Liver (tissue), 9 donors: Measurements from ENCODE around the gene CD300C. TPM values are rescaled to one million over a fixed set of nuclear protein-coding genes. Genes with fewer than 3 reads are reported as not detected.

Source experiments
- DNase-seq: peaks from one replicate; pipeline ENCODE4 v3.0.0-alpha.2; 2017; ENCODE audit warnings: low spot score
- H3K27ac ChIP-seq, 2 donors: one replicate each; pipeline ENCODE4 v1.7.0; 2013; ENCODE audit warnings: inconsistent platforms in 2 of 2, low read length in 2 of 2, control low read depth in 1 of 2, low read depth in 1 of 2, mild to moderate bottlenecking in 1 of 2
- H3K27me3 ChIP-seq, 4 donors: one replicate each; pipeline versions ENCODE4 v1.6.1 to v1.7.0; 2013; ENCODE audit warnings: low read length in 3 of 4, inconsistent platforms in 1 of 4, mild to moderate bottlenecking in 1 of 4, moderate library complexity in 1 of 4; ENCODE audit not compliant: control insufficient read depth in 4 of 4, insufficient read depth in 4 of 4
- H3K36me3 ChIP-seq, 4 donors: one replicate each; pipeline versions ENCODE4 v1.6.1 to v1.7.0; 2013; ENCODE audit warnings: low read length in 3 of 4, mild to moderate bottlenecking in 3 of 4, low read depth in 1 of 4, moderate library complexity in 1 of 4; ENCODE audit not compliant: control insufficient read depth in 4 of 4, insufficient read depth in 3 of 4
- H3K4me1 ChIP-seq, 4 donors: one replicate each; pipeline versions ENCODE4 v1.6.1 to v1.7.0; 2013; ENCODE audit warnings: low read length in 3 of 4, mild to moderate bottlenecking in 3 of 4, moderate library complexity in 1 of 4; ENCODE audit not compliant: control insufficient read depth in 4 of 4, insufficient read depth in 4 of 4
- H3K4me3 ChIP-seq, 3 donors: one replicate each; pipeline versions ENCODE4 v1.6.1 to v1.7.0; 2013; ENCODE audit warnings: low read length in 3 of 3, control low read depth in 1 of 3, low read depth in 1 of 3, mild to moderate bottlenecking in 1 of 3
- H3K9ac ChIP-seq, 2 donors: one replicate each; pipeline ENCODE4 v1.7.0; 2013; ENCODE audit warnings: low read length in 2 of 2, mild to moderate bottlenecking in 2 of 2, moderate library complexity in 2 of 2, control low read depth in 1 of 2, low read depth in 1 of 2
- H3K9me3 ChIP-seq, 4 donors: one replicate each; pipeline versions ENCODE4 v1.6.1 to v1.7.0; 2013; ENCODE audit warnings: low read length in 3 of 4; ENCODE audit not compliant: control insufficient read depth in 4 of 4
- CTCF ChIP-seq: fragments of 150-350 bp; IDR thresholded peaks from 2 replicates; pipeline ENCODE4 v1.5.1; 2017; ENCODE audit warnings: improper control_type of control experiment, low read depth, low read length; ENCODE audit not compliant: missing input control
- EGR1 ChIP-seq, 2 donors: IDR thresholded peaks; 2 replicates each; pipeline ENCODE4 v1.6.1; 2016 to 2018; ENCODE audit warnings: antibody characterized with exemption in 2 of 2, low read depth in 2 of 2
- FOXA1 ChIP-seq: IDR thresholded peaks from 2 replicates; pipeline ENCODE4 v1.6.1; 2016; ENCODE audit warnings: antibody characterized with exemption
- FOXA2 ChIP-seq: IDR thresholded peaks from 2 replicates; pipeline ENCODE4 v1.6.1; 2016; ENCODE audit warnings: antibody characterized with exemption
- GABPA ChIP-seq, 2 donors: IDR thresholded peaks in 1 of 2; conservative IDR thresholded peaks in 1 of 2; 2 replicates each; pipeline ENCODE4 v1.6.1; 2016; ENCODE audit warnings: antibody characterized with exemption in 2 of 2, mild to moderate bottlenecking in 1 of 2, moderate library complexity in 1 of 2
- HNF4A ChIP-seq, 2 donors: conservative IDR thresholded peaks; 2 replicates each; pipeline ENCODE4 v1.6.1; 2016; ENCODE audit warnings: antibody characterized with exemption in 2 of 2, mild to moderate bottlenecking in 2 of 2
- HNF4G ChIP-seq: IDR thresholded peaks from 2 replicates; pipeline ENCODE4 v1.6.1; 2016; ENCODE audit warnings: antibody characterized with exemption
- JUND ChIP-seq, 2 donors: IDR thresholded peaks; 2 replicates each; pipeline ENCODE4 v1.6.1; 2016; ENCODE audit warnings: antibody characterized with exemption in 2 of 2
- NR2F2 ChIP-seq: IDR thresholded peaks from 2 replicates; pipeline ENCODE4 v1.6.1; 2016; ENCODE audit warnings: antibody characterized with exemption
- RAD21 ChIP-seq, 2 donors: IDR thresholded peaks; 2 replicates each; pipeline ENCODE4 v1.6.1; 2016; ENCODE audit warnings: antibody characterized with exemption in 2 of 2, mild to moderate bottlenecking in 2 of 2
- RXRA ChIP-seq, 2 donors: IDR thresholded peaks; 2 replicates each; pipeline ENCODE4 v1.6.1; 2017 to 2018; ENCODE audit warnings: antibody characterized with exemption in 2 of 2, mild to moderate bottlenecking in 1 of 2
- SP1 ChIP-seq: IDR thresholded peaks from 2 replicates; pipeline ENCODE4 v1.6.1; 2018; ENCODE audit warnings: antibody characterized with exemption, mild to moderate bottlenecking
- TAF1 ChIP-seq: conservative IDR thresholded peaks from 2 replicates; pipeline ENCODE4 v1.6.1; 2016; ENCODE audit warnings: antibody characterized with exemption, mild to moderate bottlenecking
- YY1 ChIP-seq: IDR thresholded peaks from 2 replicates; pipeline ENCODE4 v1.6.1; 2016; ENCODE audit warnings: antibody characterized with exemption, mild to moderate bottlenecking
- WGBS: extraction: QIAGEN DNeasy Blood & Tissue Kit; methylation state at CpG from one replicate; pipeline ENCODE4 v1.1.7; 2013; 5-methylcytosine and 5-hydroxymethylcytosine counted together
- polyA plus RNA-seq, 2 donors: library from polyadenylated mRNA; stranded (reverse) in 1 of 2; unstranded in 1 of 2; fragments of 200-250 nt in 1 of 2; fragments of >200 nt in 1 of 2; fragmentation: Nextera tagmentation in 1 of 2; extraction: Ambion mirVana in 1 of 2; gene quantifications; one replicate each; pipeline versions ENCODE4 v1.2.1 to v1.2.3, GENCODE V29; 2013 to 2015
- total RNA-seq, 2 donors: library from RNA; depleted of rRNA; stranded (reverse); fragments of >200 nt; gene quantifications; one replicate each; pipeline ENCODE4 v1.2.3, GENCODE V29; 2014
- TF ChIP-seq, protein P1 (sequence below): IDR thresholded peaks from 2 replicates; pipeline ENCODE4 v1.6.1; 2016; ENCODE audit warnings: antibody characterized with exemption, mild to moderate bottlenecking
- TF ChIP-seq, protein P2 (sequence below): IDR thresholded peaks from 2 replicates; pipeline ENCODE4 v1.6.1; 2016; ENCODE audit warnings: antibody characterized with exemption
- TF ChIP-seq, protein P3 (sequence below): IDR thresholded peaks from 2 replicates; pipeline ENCODE4 v1.6.1; 2016; ENCODE audit warnings: antibody characterized with exemption
- TF ChIP-seq, protein P4 (sequence below): IDR thresholded peaks from 2 replicates; pipeline ENCODE4 v1.6.1; 2016; ENCODE audit warnings: antibody characterized with exemption
- donor health status: healthy.
- donor health status: healthy.
- donor health status: healthy.
- donor health status: healthy.
- donor health status: healthy.

Gene CD300C
- total and polyA plus RNA-seq, 4 donors, result 0.17 to 1.5 (median 1.0) TPM

GRCh38 chr17:74573169-74573568 is 27.3 kb upstream of the CD300C start (continued):
- TF ChIP-seq, protein P1, sequence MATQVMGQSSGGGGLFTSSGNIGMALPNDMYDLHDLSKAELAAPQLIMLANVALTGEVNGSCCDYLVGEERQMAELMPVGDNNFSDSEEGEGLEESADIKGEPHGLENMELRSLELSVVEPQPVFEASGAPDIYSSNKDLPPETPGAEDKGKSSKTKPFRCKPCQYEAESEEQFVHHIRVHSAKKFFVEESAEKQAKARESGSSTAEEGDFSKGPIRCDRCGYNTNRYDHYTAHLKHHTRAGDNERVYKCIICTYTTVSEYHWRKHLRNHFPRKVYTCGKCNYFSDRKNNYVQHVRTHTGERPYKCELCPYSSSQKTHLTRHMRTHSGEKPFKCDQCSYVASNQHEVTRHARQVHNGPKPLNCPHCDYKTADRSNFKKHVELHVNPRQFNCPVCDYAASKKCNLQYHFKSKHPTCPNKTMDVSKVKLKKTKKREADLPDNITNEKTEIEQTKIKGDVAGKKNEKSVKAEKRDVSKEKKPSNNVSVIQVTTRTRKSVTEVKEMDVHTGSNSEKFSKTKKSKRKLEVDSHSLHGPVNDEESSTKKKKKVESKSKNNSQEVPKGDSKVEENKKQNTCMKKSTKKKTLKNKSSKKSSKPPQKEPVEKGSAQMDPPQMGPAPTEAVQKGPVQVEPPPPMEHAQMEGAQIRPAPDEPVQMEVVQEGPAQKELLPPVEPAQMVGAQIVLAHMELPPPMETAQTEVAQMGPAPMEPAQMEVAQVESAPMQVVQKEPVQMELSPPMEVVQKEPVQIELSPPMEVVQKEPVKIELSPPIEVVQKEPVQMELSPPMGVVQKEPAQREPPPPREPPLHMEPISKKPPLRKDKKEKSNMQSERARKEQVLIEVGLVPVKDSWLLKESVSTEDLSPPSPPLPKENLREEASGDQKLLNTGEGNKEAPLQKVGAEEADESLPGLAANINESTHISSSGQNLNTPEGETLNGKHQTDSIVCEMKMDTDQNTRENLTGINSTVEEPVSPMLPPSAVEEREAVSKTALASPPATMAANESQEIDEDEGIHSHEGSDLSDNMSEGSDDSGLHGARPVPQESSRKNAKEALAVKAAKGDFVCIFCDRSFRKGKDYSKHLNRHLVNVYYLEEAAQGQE, result no peak
- no peak for TF ChIP-seq YY1
- no peak for TF ChIP-seq GABPA (IDR thresholded peaks at IDR 0.05 in 1 of 2, conservative IDR thresholded peaks at IDR 0.05 in 1 of 2)
- no peak for TF ChIP-seq CTCF
- TF ChIP-seq HNF4A (conservative IDR thresholded peaks at IDR 0.05), result no peak
- TF ChIP-seq, protein P2, sequence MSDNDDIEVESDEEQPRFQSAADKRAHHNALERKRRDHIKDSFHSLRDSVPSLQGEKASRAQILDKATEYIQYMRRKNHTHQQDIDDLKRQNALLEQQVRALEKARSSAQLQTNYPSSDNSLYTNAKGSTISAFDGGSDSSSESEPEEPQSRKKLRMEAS, result no peak

DNA sequence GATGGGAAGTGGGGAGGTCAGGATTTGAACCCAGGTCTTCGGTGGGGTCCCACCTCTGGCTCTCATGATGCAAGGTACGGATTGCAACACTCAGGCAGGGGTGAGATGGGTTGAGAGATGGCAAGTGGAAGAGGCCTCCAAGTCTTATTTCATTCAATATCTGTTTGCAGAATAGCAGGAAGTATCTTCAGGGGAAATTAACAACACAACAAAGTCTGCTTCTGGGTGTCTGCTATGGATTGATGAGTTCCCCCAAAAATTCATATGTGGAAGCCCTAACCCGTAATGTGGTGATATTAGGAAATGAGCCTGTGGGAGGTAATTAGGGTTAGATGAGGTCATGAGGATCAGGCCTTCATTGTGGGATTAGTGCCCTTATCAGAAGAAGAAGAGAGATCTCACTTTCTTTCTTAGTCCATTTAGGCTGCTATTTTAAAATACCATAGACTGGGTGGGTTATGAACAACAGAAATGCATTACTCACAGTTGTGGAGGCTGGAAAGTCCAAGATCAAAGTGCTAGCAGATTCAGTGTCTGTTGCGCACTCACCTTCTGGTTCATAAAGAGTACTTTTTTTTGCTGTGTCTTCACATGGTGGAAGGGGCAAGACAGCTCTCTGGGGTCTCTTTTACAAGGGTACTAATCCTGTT is 25.8 kb upstream of the CD300C start:
- WGBS, result 72% methylated on average over 4 of the region's 4 CpGs
- Histone ChIP-seq H3K27me3 (peaks cover 0 to 5% (median 0%) of the 10 kb centered on the region in 4 donors), H3K4me1 (no peaks in the 10 kb centered on the region), H3K4me3 (no peak overlapping the region), H3K36me3 (no peaks in the 10 kb centered on the region), H3K9ac (no peak overlapping the region), H3K27ac (no peak overlapping the region), H3K9me3 (no peaks in the 10 kb centered on the region)
- no peak for DNase-seq
- TF ChIP-seq RXRA (IDR thresholded peaks at IDR 0.05), result no peak
- TF ChIP-seq YY1, result no peak
- TF ChIP-seq RAD21 (IDR thresholded peaks at IDR 0.05), result no peak
- no peak for TF ChIP-seq NR2F2
- no peak for TF ChIP-seq JUND (IDR thresholded peaks at IDR 0.05)
- no peak for TF ChIP-seq FOXA1
- no peak for TF ChIP-seq TAF1
- no peak for TF ChIP-seq GABPA (IDR thresholded peaks at IDR 0.05 in 1 of 2, conservative IDR thresholded peaks at IDR 0.05 in 1 of 2)
- TF ChIP-seq, protein P3, sequence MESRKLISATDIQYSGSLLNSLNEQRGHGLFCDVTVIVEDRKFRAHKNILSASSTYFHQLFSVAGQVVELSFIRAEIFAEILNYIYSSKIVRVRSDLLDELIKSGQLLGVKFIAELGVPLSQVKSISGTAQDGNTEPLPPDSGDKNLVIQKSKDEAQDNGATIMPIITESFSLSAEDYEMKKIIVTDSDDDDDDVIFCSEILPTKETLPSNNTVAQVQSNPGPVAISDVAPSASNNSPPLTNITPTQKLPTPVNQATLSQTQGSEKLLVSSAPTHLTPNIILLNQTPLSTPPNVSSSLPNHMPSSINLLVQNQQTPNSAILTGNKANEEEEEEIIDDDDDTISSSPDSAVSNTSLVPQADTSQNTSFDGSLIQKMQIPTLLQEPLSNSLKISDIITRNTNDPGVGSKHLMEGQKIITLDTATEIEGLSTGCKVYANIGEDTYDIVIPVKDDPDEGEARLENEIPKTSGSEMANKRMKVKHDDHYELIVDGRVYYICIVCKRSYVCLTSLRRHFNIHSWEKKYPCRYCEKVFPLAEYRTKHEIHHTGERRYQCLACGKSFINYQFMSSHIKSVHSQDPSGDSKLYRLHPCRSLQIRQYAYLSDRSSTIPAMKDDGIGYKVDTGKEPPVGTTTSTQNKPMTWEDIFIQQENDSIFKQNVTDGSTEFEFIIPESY, result no peak
- TF ChIP-seq HNF4G, result no peak
- TF ChIP-seq, protein P4, sequence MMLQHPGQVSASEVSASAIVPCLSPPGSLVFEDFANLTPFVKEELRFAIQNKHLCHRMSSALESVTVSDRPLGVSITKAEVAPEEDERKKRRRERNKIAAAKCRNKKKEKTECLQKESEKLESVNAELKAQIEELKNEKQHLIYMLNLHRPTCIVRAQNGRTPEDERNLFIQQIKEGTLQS, result no peak
- TF ChIP-seq, protein P2, result no peak
- no peak for TF ChIP-seq EGR1 (IDR thresholded peaks at IDR 0.05; ENCODE audit: low read depth in 2 of 2)
- no peak for TF ChIP-seq HNF4A (conservative IDR thresholded peaks at IDR 0.05)
- no peak for TF ChIP-seq FOXA2
- no peak for TF ChIP-seq CTCF
- TF ChIP-seq, protein P1, result no peak
- TF ChIP-seq SP1, result no peak
